ENCODE data around the gene HMGXB4. TPM values are rescaled to one million over a fixed set of nuclear protein-coding genes. Genes with fewer than 3 reads are reported as not detected.

The HMGXB4 gene
- total and polyA plus RNA-seq, 9 of the 15 experiments (the other 6 are each of a cell fraction or from before 2014, with no cell fraction given), result 9.9 to 31.4 (median 24.8) TPM

- POLR2A ChIA-PET, result interaction anchor here (1.0 kb wide), 1 partner anchor 24 kb away, joined by 3 read pairs; the partner anchor contains the start of gene TOM1
- Histone ChIP-seq H3K79me2 (ENCODE audit: control insufficient read depth, insufficient read depth, low read length) (no peaks in the 10 kb centered on the region), H3K27me3 (ENCODE audit: control insufficient read depth in 2 of 2, insufficient read depth in 2 of 2, low read length in 2 of 2) (no peaks in the 10 kb centered on the region), H3K9ac (ENCODE audit: insufficient read depth in 1 of 2, low read depth in 2 of 2, low read length in 2 of 2) (no peak overlapping the region; a peak in 1 of 4 replicates), H3K9me3 (replicated peaks; ENCODE audit: control insufficient read depth, insufficient read depth, low read depth, low read length) (no peaks in the 10 kb centered on the region), H3K4me1 (replicated peaks in 1 of 2; ENCODE audit: control insufficient read depth in 2 of 2, insufficient read depth in 2 of 2, low read length in 2 of 2) (no peaks in the 10 kb centered on the region), H3K27ac (ENCODE audit: extremely low read depth, low read depth, low read length) (no peak overlapping the region), H4K20me1 (replicated peaks; ENCODE audit: control insufficient read depth, insufficient read depth, low read length) (no peaks in the 10 kb centered on the region), H3K4me3 (no peak overlapping the region), H3K36me3 (ENCODE audit: control insufficient read depth, insufficient read depth, low read length) (peaks cover 25% of the 10 kb centered on the region; the same call in 1 of the 3 replicates), H2AFZ (ENCODE audit: low read depth, low read length) (no peak overlapping the region), H3K9me1 (ENCODE audit: control insufficient read depth, insufficient read depth, low read length) (no peaks in the 10 kb centered on the region), H3K4me2 (ENCODE audit: insufficient read depth, low read length) (no peak overlapping the region)
- in situ Hi-C loops (cut with MboI) (no loop called here), intact Hi-C loops (cut with micrococcal nuclease) (no loop called here)
- no peak for TF ChIP-seq NRF1 (conservative IDR thresholded peaks at IDR 0.05 in 1 of 2, IDR thresholded peaks at IDR 0.05 in 1 of 2)
- no peak for TF ChIP-seq BCOR (IDR thresholded peaks at IDR 0.05)
- no peak for TF ChIP-seq ZNF766 (CRISPR knock-in tag; conservative IDR thresholded peaks at IDR 0.05)
- TF ChIP-seq SP2 (IDR thresholded peaks at IDR 0.05; ENCODE audit: extremely low read depth, low read depth, low read length, poor library complexity, severe bottlenecking), result no peak
- no peak for TF ChIP-seq SMAD4 (CRISPR knock-in tag; conservative IDR thresholded peaks at IDR 0.05)
- no peak for TF ChIP-seq CREB5 (CRISPR knock-in tag; IDR thresholded peaks at IDR 0.05)
- TF ChIP-seq THAP7 (CRISPR knock-in tag; IDR thresholded peaks at IDR 0.05), result no peak
- TF ChIP-seq GMEB1 (CRISPR knock-in tag; IDR thresholded peaks at IDR 0.05), result no peak
- TF ChIP-seq SPI1 (IDR thresholded peaks at IDR 0.05; ENCODE audit: borderline replicate concordance, low read depth, low read length), result no peak
- TF ChIP-seq RNF219 (CRISPR knock-in tag; IDR thresholded peaks at IDR 0.05), result no peak
- no peak for TF ChIP-seq ZNF274 (IDR thresholded peaks at IDR 0.05; ENCODE audit: borderline replicate concordance, low read depth, low read length)
- CTCF ChIA-PET (ENCODE audit: low intra/inter-chr PET ratio), result no interaction called here
- FAIRE-seq (no peak), ATAC-seq (no peak), DNase-seq (ENCODE audit: extremely low read depth in 1 of 4, low spot score in 3 of 4) (no peak)
- no CpG with 5 or more reads among the region's 11 CpGs for WGBS (ENCODE audit: insufficient coverage, low coverage, missing lambda C conversion rate)
- no TSS peak for BruUV-seq (replicated peaks)
Measured at GRCh38 chr22:35323305-35323704, 66.0 kb downstream of the HMGXB4 start.
